GM19043 (cell line): Measurements from ENCODE around the gene MINDY1.

Experiments
- ATAC-seq: cut with Tn5 transposase; IDR thresholded peaks from one replicate; pipeline ENCODE4 v1.9.1; 2021; ENCODE audit warnings: low read depth; ENCODE audit not compliant: unreplicated experiment

The MINDY1 gene

GRCh38 chr1:151012684-151013471, 6.2 kb upstream of the MINDY1 start:
- ATAC-seq, result no peak

- no peak for ATAC-seq
Measured at GRCh38 chr1:151011154-151011850, 4.6 kb upstream of the MINDY1 start.

GRCh38 chr1:151010346-151010726, 3.6 kb upstream of the MINDY1 start:
- no peak for ATAC-seq

GRCh38 chr1:151009674-151010345, 3.1 kb upstream of the MINDY1 start:
- no peak for ATAC-seq

GRCh38 chr1:151009206-151009587, 2.5 kb upstream of the MINDY1 start:
- no peak for ATAC-seq

GRCh38 chr1:151008244-151009205, 1.8 kb upstream of the MINDY1 start, which contains the start of gene PRUNE1:
Gene PRUNE1, plus strand, starts transcription at chr1:151008449. Its CDS starts 184 bp downstream, at chr1:151008633.
- peak; percentile 61 for ATAC-seq

GRCh38 chr1:151007853-151008243, 1.1 kb upstream of the MINDY1 start:
- no peak for ATAC-seq

GRCh38 chr1:151005729-151006319, 878 bp downstream of the MINDY1 start:
- ATAC-seq, result no peak

- ATAC-seq, result no peak
Measured at GRCh38 chr1:151003180-151003579, 3.5 kb downstream of the MINDY1 start.

GRCh38 chr1:151002611-151003010, 4.1 kb downstream of the MINDY1 start:
- no peak for ATAC-seq

- no peak for ATAC-seq
Measured at GRCh38 chr1:151002051-151002450, 4.7 kb downstream of the MINDY1 start.

- no peak for ATAC-seq
Measured at GRCh38 chr1:151001602-151002001, 5.1 kb downstream of the MINDY1 start.

- ATAC-seq, result no peak
Measured at GRCh38 chr1:151000408-151000807, 6.3 kb downstream of the MINDY1 start.

- no peak for ATAC-seq
Measured at GRCh38 chr1:150999926-151000325, 6.8 kb downstream of the MINDY1 start.

- ATAC-seq, result no peak
Measured at GRCh38 chr1:150999051-150999674, 7.5 kb downstream of the MINDY1 start.

GRCh38 chr1:150997949-150998348, 8.8 kb downstream of the MINDY1 start:
- no peak for ATAC-seq

- no peak for ATAC-seq
Measured at GRCh38 chr1:150997126-150997872, 9.4 kb downstream of the MINDY1 start.

GRCh38 chr1:150995896-150996295, 10.8 kb downstream of the MINDY1 start:
- ATAC-seq, result no peak

- ATAC-seq, result no peak
Measured at GRCh38 chr1:150995460-150995859, 11.2 kb downstream of the MINDY1 start.
